A673 (cell line): Measurements from ENCODE around the gene PGD. TPM values are rescaled to one million over a fixed set of nuclear protein-coding genes. Genes with fewer than 3 reads are reported as not detected.

Experiments used
- BruUV-seq: library from RNA; stranded (reverse); fragments of 400-500 nt; replicated peaks from 2 replicates; lab custom pipeline; 2021; lab: Mats Ljungman, UMichigan
- CTCF ChIA-PET: fragments of 300-600 bp; sonication (Branson Sonifier 250); formaldehyde crosslinking; loops from one replicate; lab custom pipeline; 2022; ENCODE audit warnings: antibody characterized with exemption; lab: Charles Lee
- POLR2A ChIA-PET: fragments of 300-600 bp; sonication (Branson Sonifier 250); formaldehyde crosslinking; loops from one replicate; lab custom pipeline; 2022; ENCODE audit warnings: antibody characterized with exemption; ENCODE audit not compliant: low non-redundant PET; lab: Charles Lee
- DNase-seq: peaks from one replicate; pipeline ENCODE4 v3.0.0-alpha.2; 2015; ENCODE audit warnings: low spot score
- H3K27ac ChIP-seq: fragments of 200-600 bp; sonication (generic); 2 replicates; pipeline ENCODE4 v1.5.1; 2016; ENCODE audit warnings: mixed run types, low read depth, mild to moderate bottlenecking, mixed read lengths, antibody characterized with exemption, low read length; ENCODE audit not compliant: poor library complexity, severe bottlenecking
- H3K27me3 ChIP-seq: fragments of 200-600 bp; sonication (generic); replicated peaks from 2 replicates; pipeline ENCODE4 v1.6.1; 2017; ENCODE audit warnings: mixed run types, low read depth, mild to moderate bottlenecking, mixed read lengths, antibody characterized with exemption, low read length; ENCODE audit not compliant: insufficient read depth, poor library complexity
- H3K36me3 ChIP-seq: fragments of 200-600 bp; sonication (generic); 2 replicates; pipeline ENCODE4 v1.6.1; 2016; ENCODE audit warnings: mixed run types, mild to moderate bottlenecking, mixed read lengths, antibody characterized with exemption, low read length; ENCODE audit not compliant: insufficient read depth, poor library complexity, severe bottlenecking
- H3K4me1 ChIP-seq: fragments of 200-600 bp; sonication (generic); 2 replicates; pipeline ENCODE4 v1.6.1; 2017; ENCODE audit warnings: mixed run types, mild to moderate bottlenecking, mixed read lengths, antibody characterized with exemption, low read length; ENCODE audit not compliant: insufficient read depth, poor library complexity, severe bottlenecking
- H3K4me3 ChIP-seq: fragments of 200-600 bp; sonication (generic); 2 replicates; pipeline ENCODE4 v1.5.1; 2016; ENCODE audit warnings: low read depth, mixed run types, mild to moderate bottlenecking, mixed read lengths, low read length; ENCODE audit not compliant: poor library complexity, severe bottlenecking
- H3K9me3 ChIP-seq: fragments of 200-600 bp; sonication (generic); 2 replicates; pipeline ENCODE4 v1.6.1; 2016; ENCODE audit warnings: mixed run types, low read depth, mild to moderate bottlenecking, mixed read lengths, antibody characterized with exemption, low read length; ENCODE audit not compliant: poor library complexity, severe bottlenecking
- EZH2 ChIP-seq: fragments of 200-600 bp; sonication (generic); IDR thresholded peaks from 2 replicates; pipeline ENCODE4 v1.6.1; 2017; ENCODE audit warnings: borderline replicate concordance, low read depth, mild to moderate bottlenecking, mixed read lengths, antibody characterized with exemption, low read length; ENCODE audit not compliant: poor library complexity, severe bottlenecking
- intact Hi-C: fragments of 100-400 bp; cut with micrococcal nuclease; formaldehyde crosslinking; loops from one replicate; pipeline ENCODE4 v1.10.0; 2022; ENCODE audit not compliant: unreplicated experiment
- total RNA-seq: library from RNA; stranded (reverse); gene quantifications from 2 replicates; pipeline ENCODE4 v1.2.3, GENCODE V29; 2021
- TF ChIP-seq, protein P1 (sequence below): fragments of 300-800, 200-600 bp; sonication (generic); conservative IDR thresholded peaks from 2 replicates; pipeline ENCODE4 v1.5.1; 2017; ENCODE audit warnings: low read depth, mild to moderate bottlenecking, antibody characterized with exemption, low read length, moderate library complexity, mixed read lengths

PGD gene
- total RNA-seq, 1 experiment from 2014 or later, result 451 TPM

DNA sequence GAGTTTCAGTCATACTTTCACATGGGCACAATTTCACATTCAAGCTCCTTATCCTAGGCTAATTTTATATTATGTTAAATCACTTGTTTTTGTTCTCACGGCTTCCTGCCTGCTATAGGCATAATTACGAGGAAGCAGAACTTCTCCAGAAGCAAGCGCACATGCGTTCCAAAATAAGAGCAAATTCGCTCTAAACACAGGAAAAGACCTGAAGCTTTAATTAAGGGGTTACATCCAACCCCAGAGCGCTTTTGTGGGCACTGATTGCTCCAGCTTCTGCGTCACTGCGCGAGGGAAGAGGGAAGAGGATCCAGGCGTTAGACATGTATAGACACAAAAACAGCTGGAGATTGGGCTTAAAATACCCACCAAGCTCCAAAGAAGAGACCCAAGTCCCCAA, 50.9 kb downstream of the PGD start, which contains the start of gene CORT:
TSS of gene CORT (plus strand) at position 281 of the 400 bp plus-strand sequence. CDS start 193 bp downstream, outside the sequence.
- POLR2A ChIA-PET, result interaction anchor here (0.6 kb wide), 1 partner anchor 60 kb away, joined by 3 read pairs; no protein-coding TSS in a partner anchor

GRCh38 chr1:10450156-10450814, 51.4 kb downstream of the PGD start:
- Histone ChIP-seq H3K9me3 (no peaks in the 10 kb centered on the region), H3K27me3 (no peaks in the 10 kb centered on the region), H3K4me1 (no peaks in the 10 kb centered on the region), H3K36me3 (no peaks in the 10 kb centered on the region), H3K27ac (no peak overlapping the region), H3K4me3 (no peak overlapping the region)
- TF ChIP-seq, protein P1, sequence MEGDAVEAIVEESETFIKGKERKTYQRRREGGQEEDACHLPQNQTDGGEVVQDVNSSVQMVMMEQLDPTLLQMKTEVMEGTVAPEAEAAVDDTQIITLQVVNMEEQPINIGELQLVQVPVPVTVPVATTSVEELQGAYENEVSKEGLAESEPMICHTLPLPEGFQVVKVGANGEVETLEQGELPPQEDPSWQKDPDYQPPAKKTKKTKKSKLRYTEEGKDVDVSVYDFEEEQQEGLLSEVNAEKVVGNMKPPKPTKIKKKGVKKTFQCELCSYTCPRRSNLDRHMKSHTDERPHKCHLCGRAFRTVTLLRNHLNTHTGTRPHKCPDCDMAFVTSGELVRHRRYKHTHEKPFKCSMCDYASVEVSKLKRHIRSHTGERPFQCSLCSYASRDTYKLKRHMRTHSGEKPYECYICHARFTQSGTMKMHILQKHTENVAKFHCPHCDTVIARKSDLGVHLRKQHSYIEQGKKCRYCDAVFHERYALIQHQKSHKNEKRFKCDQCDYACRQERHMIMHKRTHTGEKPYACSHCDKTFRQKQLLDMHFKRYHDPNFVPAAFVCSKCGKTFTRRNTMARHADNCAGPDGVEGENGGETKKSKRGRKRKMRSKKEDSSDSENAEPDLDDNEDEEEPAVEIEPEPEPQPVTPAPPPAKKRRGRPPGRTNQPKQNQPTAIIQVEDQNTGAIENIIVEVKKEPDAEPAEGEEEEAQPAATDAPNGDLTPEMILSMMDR, result no peak
- no peak for TF ChIP-seq EZH2
- ChIA-PET POLR2A (interaction anchor here (0.6 kb wide), 1 partner anchor 59 kb away, joined by 3 read pairs; no protein-coding TSS in a partner anchor), CTCF (no interaction called here)
- BruUV-seq, result no TSS peak
- intact Hi-C loops, result no loop called here
- DNase-seq, result no peak

More for the DNA sequence above, 50.9 kb downstream of the PGD start, which contains the start of gene CORT:
- no peaks in the 10 kb centered on the region for H3K36me3 ChIP-seq
- intact Hi-C loops, result no loop called here
- H3K4me3 ChIP-seq, result no peak within 1 kb of the TSS
- TF ChIP-seq EZH2, result no peak
- TF ChIP-seq, protein P1, result no peak
- no peak within 1 kb of the TSS for H3K27ac ChIP-seq
- no peaks in the 10 kb centered on the region for H3K9me3 ChIP-seq
- BruUV-seq, result no TSS peak
- DNase-seq, result no peak
- no peaks in the 10 kb centered on the region for H3K27me3 ChIP-seq
- CTCF ChIA-PET, result no interaction called here
- no peaks in the 10 kb centered on the region for H3K4me1 ChIP-seq

DNA sequence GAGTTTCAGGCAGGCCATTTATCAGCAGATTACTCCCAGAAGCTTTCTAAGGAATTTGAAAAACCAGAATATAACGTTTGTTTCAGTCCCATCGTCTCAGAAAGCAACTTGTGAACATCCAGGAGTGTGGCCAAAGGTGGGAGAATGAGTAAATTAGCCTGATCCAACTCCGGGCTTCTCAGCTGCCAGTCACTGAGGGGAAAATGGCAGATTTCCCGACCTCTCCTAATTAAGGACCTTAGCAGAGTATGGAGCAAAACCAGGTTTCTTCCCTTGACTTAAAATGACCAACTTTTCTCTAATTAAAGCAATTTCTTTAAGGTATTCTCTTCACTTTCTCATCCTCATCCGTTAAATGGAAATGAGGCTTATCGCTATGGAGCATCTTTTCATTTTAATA, 52.0 kb downstream of the PGD start:
- intact Hi-C loops, result no loop called here
- no TSS peak for BruUV-seq
- CTCF ChIA-PET, result no interaction called here
- H3K36me3 ChIP-seq, result no peaks in the 10 kb centered on the region
- no peaks in the 10 kb centered on the region for H3K9me3 ChIP-seq
- no peaks in the 10 kb centered on the region for H3K4me1 ChIP-seq
- H3K27ac ChIP-seq, result no peak overlapping the region
- TF ChIP-seq EZH2, result no peak
- TF ChIP-seq, protein P1, result no peak
- H3K27me3 ChIP-seq, result no peaks in the 10 kb centered on the region
- H3K4me3 ChIP-seq, result no peak overlapping the region
- POLR2A ChIA-PET, result no interaction called here
- no peak for DNase-seq
